NCI-H128 (cell line): Measurements from ENCODE around the gene AMOTL2.

Experiments used
- DNase-seq: peaks from one replicate; lab custom pipeline; 2025; ENCODE audit not compliant: unreplicated experiment; lab: John Stamatoyannopoulos, UW

AMOTL2 gene

GRCh38 chr3:134366928-134367811 lies 7.1 kb downstream of the AMOTL2 start:
- no peak for DNase-seq

- DNase-seq, result no peak
Observed at GRCh38 chr3:134366221-134366927, 7.9 kb downstream of the AMOTL2 start.

DNA sequence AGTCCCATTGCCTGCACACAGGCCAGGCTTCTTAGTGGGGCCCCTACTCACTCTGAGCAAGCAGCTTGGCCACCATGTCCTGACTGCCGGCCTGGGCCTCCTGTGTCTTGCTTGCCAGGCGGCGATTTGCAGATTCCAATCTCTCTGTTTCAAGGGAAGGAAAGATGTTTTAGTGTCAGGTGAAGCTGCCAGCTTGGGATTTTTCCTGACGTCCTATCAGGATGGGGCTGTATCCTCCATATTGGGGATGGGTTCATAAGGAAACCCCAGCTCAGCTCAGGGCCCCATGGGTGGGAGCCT lies 8.5 kb downstream of the AMOTL2 start:
- DNase-seq, result no peak

DNA sequence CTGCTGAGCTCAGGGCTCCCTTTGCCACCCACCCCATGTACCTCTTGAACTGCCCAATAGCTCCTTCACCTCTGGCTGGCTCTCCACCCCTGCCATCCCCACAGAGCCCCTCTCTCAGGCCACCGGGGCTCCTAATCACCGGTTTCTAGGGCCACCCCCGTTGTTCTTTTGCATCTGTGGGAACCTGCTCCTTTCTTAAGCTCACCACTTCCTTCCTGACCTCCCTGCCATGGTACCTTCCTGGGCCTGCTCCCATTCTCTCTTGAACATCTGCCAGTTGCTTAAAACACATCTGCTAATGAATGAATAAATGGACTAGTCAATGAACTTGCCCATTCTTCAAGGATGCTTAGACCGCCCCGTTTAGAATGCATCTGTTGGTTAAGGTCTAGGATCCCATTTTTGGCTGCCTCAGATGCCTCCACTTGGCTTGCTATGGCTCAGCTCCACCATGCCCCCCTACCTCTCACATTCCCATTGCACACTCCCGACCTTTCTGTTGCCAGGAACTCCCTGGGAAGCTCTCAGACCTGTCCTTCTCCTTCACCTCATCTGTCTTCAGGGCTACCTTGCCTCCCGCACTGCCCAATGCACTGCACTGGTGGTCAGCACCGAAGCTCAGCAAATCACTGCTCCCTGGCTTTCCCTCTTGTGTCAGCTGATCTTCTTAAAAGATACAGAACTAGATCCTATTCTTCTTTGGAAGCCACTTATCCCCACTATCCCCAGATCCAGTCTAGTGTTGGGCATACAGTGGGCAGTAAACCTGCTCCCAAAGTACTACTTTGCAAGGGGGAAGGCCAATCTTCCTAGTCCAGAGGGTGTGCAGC lies 9.1 kb downstream of the AMOTL2 start:
- no peak for DNase-seq

GRCh38 chr3:134364061-134364935 lies 9.9 kb downstream of the AMOTL2 start:
- DNase-seq, result no peak

DNA sequence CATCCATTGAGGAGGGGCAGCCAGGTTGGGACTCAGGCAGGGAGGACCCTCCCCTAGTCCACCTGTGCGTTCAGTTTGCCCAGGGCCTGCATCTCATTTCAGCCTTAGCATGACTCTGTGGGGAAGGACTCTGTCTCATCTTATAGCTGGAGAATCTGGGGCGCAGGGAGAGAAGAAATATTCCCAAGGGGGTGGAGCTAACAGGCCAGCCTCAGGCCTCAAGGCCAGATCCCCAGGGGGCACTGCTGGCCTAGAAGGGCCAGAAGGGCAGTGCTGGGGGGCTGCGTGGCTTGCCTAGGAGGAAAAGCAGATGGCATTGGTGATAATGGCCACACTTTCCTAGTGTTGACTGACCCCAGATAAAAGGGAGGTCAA lies 10.9 kb downstream of the AMOTL2 start:
- DNase-seq, result no peak

DNA sequence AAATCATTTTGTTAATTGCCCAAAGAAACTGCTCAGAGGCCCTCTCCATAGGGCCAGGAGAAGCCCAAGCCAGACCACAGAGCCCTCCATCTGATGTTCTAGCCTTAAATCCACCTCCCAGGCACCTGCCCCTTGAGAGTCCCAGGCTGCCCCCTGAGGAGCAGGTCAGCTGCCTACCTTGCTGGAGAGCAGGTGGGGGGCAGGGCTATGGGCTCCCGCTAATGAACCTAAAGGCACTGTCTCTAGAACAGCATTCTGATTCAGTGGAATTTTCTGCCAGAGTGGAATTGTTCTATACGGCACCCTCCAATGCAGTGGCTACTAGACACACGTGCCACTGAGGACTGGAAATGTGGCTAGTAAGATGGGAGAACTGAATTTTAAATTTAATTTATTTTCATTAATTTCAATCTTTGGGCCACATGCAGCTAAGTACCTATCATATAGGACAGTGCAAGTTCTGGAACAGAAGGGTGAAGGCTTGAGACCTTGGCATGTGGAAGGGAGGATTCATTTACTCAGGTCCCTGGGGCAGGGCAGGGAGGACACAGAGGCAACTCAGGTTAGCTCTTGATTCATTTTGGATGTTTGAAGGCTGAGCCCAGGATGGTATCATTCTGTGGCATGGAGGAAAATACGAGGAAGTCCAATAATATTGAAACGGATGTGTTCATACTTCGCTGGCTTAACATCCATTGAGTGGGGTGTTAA lies 11.4 kb downstream of the AMOTL2 start:
- DNase-seq, result no peak

DNA sequence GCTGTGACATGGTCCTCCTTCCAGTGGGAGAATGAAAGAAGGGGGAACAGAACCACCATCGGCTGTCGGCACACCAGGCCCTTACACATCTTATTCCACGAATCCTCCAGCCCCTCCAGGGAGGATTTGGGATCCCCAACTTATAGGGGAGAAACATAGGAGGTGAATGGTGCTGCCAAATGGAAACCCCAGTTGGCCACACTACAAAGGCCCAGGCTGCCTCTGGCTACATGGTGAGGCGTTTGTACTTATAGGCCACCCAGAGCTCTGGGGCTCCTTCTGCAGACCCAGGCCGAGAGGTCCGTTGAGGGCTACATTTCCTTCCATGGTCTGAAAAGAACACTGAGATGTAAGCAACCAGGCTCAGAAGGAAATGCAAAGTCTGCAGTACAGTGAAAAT lies 12.0 kb downstream of the AMOTL2 start:
- no peak for DNase-seq

DNA sequence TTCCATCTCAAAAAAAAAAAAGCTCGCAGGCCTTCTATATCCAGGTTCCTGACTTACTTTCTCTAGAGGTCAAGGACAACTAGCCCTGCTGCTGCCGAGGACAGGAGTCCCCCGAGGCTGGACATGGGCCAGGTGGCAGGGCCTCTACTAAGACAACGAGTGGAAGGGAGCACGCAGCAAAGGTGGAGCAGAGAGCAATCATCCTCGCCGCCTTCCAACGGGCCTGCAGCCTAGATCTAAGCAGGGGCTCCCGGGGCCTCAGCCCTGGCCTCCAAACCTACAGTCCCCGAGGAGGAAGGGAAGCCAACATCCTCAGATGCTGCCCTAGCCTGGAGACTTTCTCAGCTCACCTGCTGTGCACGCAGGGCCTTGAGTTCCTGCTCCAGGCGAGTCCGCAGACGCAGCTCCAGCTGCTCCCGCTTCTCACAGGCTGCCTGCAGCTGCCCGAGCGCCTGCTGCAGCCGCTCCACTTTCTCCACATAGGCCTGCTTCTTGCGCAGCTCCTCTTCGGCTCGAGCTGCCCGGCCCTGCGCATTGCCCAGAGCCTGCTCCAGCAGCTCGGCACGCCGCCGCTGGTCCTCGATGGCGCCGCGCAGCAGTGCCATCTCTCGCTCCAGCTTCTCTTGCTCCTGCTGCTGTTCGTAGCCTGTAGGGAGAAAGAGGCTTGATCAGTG lies 12.9 kb downstream of the AMOTL2 start:
- DNase-seq, result no peak

DNA sequence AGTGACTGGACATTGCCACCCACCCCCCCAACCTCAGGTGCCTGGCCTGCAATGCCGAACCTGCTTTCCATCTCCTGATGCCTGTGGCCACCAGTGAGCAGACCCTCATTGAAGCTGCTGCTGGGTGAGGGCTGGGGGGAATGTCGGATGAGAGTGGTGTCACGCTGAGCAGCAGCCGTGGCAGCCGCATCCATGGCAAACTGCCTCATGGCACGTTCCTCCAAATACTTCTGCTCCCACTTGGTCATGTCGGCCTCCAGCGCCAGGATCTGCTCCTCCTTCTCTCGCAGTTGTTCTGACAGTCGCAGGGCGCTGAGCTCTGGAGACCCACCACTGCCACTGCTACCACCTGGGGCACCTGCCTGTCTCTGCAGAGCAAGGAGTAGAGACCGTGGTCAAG lies 14.2 kb downstream of the AMOTL2 start:
- no peak for DNase-seq

DNA sequence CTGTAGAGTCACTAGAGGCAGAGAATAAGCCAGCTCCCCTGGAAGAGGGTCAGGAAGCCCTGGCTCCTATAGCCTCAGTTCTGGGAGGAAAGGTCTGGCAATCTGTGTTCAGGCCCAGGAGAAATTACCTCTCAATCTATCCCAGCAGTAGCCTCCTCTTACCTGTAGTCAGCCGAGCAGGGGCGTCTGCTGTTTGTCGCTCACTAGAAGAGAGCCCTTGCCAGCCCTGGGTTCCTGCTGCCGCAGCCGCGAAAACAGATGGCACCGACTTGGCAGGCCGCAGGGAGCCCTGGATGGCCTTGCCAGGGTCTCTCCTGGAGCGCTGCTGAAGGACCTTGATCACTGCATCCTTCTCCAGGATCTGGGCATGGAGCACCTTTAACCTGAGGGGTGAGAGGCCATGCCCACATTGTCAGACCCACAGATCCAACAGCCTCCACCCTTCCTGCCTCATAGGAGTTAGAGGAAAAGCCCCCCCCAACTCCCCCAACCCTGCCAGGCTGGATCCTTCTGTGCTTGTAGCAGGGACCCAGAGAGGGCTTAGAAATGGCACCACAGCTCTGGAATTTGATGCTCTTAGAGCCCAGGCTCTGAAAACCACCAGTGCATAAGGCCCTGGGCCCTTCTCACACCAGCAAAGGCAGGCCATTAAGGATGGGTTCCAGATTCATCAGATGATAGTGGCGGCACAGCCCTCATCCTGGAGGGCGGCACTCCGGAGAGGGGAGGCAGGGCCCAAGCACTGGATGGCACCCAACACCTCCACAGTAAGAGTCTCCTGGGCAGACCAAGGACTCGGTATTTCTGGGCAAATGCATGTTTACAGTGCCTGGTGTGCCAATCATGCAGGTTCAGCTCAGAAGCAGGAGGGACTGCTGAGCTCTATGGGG lies 14.9 kb downstream of the AMOTL2 start:
- no peak for DNase-seq

GRCh38 chr3:134357914-134358811 lies 16.1 kb downstream of the AMOTL2 start:
- DNase-seq, result no peak

DNA sequence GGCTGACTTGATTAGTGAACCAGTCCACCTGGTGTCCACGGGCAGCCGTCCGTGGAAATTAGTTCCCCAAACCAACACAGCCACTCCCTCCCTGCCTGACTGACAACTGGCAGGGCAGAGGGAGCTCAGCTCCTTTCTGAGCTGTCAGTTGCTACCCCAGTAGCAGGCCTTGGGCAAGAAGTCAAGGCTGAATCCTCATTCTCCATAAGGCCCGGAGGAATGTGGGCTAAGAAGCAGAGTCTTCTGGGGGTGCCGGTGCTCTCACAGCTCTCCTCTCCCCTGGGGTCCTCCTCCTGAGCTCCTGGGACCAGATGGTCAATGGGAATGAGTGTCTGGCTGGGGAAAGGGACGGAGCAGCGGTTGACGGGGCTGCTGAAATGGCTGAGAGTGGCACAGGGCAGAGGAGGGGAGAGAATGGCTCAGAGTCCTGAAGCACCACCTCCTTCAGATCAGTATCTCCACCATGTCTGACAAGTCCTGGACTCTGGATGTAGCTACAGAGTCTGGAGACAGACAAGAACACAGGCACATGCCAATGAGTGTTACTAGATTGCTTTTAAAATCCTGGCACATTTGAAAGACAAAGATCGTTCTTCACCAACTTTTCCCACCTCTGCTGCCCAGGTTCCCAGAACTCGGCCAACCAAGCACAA lies 16.9 kb downstream of the AMOTL2 start:
- DNase-seq, result no peak

- DNase-seq, result no peak
Observed at GRCh38 chr3:134356411-134357040, 17.7 kb downstream of the AMOTL2 start.

GRCh38 chr3:134355416-134355815 lies 18.8 kb downstream of the AMOTL2 start:
- no peak for DNase-seq

DNA sequence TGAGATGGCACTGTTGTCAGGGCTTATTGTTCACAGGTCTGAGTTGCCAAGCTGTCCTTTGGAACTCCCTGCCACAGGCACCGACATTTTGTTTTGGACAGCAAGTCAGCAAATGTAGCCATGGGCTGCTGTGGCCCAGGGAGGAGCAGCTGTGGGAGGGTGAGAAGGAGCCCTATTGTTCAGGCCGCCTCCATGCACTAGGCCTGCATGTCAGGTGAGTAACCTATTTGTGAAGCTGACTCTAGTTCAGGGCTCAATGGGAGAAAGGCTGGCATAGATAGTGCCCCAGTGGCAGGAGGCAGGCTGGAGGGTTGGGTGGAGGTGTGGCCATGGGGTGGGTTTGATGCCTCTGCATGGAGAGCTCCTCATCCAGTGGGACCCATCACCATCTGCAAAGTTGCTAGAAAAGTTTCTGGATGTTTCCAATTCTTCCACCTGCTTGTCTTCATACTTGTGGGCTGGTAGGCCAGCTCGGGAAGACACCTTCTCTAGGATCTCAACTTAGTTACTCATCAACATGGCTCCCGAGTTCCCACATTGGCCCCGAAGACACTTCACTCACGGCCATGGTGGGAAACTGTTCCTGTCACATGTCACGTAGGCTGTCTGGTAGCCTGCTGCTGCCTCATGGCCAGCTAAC lies 19.5 kb downstream of the AMOTL2 start:
- no peak for DNase-seq
